ENCODE data around the gene IGSF3.

IGSF3 gene

DNA sequence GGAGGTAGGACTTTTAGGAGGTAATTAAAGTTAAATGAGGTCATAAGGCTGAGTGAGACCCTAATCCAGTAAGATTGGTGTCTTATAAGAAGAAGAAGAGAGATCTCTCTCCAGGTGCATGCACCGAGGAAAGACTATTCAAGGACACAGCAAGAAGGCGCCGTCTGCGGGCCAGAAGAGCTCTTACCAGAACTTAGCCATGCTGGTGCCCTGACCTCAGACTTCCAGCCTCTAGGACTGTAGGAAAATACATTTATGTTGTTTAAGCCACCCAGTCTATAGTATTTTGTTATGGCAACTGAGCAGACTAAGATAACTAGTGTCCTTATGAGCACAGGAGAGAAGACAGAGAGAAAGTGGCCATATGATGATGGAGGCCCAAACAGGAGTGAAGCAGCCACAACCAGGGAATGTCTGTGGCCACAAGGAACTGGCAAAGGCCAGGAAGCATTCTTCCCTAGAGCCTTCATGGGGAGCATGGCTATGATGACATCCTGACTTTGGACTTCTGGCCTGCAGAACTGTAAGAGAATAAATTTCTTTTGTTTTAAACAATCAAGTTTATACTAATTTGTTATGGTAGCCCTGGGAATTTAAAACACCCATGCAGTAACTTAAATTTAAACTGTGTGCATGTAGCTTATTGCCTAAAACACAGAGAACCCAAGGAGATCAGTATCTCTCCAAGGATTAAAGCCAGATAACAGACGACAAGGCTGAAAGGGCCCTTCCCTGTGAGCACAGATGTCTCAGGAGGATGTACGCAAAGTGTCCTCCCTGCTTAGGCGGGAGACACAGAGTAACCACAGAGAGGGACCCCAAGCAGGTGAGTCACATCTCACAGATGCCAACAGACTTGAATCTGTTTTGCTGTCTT is 86.8 kb downstream of the IGSF3 start:
- Histone ChIP-seq H3K4me3 (replicated peaks; ENCODE audit: insufficient read depth, low read length) (no peak overlapping the region), H3K27me3 (ENCODE audit: insufficient read depth, poor library complexity, severe bottlenecking) (no peaks in the 10 kb centered on the region)
- TF ChIP-seq, protein P1, sequence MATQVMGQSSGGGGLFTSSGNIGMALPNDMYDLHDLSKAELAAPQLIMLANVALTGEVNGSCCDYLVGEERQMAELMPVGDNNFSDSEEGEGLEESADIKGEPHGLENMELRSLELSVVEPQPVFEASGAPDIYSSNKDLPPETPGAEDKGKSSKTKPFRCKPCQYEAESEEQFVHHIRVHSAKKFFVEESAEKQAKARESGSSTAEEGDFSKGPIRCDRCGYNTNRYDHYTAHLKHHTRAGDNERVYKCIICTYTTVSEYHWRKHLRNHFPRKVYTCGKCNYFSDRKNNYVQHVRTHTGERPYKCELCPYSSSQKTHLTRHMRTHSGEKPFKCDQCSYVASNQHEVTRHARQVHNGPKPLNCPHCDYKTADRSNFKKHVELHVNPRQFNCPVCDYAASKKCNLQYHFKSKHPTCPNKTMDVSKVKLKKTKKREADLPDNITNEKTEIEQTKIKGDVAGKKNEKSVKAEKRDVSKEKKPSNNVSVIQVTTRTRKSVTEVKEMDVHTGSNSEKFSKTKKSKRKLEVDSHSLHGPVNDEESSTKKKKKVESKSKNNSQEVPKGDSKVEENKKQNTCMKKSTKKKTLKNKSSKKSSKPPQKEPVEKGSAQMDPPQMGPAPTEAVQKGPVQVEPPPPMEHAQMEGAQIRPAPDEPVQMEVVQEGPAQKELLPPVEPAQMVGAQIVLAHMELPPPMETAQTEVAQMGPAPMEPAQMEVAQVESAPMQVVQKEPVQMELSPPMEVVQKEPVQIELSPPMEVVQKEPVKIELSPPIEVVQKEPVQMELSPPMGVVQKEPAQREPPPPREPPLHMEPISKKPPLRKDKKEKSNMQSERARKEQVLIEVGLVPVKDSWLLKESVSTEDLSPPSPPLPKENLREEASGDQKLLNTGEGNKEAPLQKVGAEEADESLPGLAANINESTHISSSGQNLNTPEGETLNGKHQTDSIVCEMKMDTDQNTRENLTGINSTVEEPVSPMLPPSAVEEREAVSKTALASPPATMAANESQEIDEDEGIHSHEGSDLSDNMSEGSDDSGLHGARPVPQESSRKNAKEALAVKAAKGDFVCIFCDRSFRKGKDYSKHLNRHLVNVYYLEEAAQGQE (IDR thresholded peaks at IDR 0.05; ENCODE audit: insufficient replicate concordance, low read depth): no peak
- TF ChIP-seq SPI1 (IDR thresholded peaks at IDR 0.05; ENCODE audit: borderline replicate concordance, low read depth) (no peak), GABPA (IDR thresholded peaks at IDR 0.05; ENCODE audit: low read depth) (no peak), POLR2AphosphoS5 (IDR thresholded peaks at IDR 0.05; ENCODE audit: low read depth) (no peak)
- TF ChIP-seq, protein P2, sequence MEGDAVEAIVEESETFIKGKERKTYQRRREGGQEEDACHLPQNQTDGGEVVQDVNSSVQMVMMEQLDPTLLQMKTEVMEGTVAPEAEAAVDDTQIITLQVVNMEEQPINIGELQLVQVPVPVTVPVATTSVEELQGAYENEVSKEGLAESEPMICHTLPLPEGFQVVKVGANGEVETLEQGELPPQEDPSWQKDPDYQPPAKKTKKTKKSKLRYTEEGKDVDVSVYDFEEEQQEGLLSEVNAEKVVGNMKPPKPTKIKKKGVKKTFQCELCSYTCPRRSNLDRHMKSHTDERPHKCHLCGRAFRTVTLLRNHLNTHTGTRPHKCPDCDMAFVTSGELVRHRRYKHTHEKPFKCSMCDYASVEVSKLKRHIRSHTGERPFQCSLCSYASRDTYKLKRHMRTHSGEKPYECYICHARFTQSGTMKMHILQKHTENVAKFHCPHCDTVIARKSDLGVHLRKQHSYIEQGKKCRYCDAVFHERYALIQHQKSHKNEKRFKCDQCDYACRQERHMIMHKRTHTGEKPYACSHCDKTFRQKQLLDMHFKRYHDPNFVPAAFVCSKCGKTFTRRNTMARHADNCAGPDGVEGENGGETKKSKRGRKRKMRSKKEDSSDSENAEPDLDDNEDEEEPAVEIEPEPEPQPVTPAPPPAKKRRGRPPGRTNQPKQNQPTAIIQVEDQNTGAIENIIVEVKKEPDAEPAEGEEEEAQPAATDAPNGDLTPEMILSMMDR (IDR thresholded peaks at IDR 0.05; ENCODE audit: insufficient read depth, low read length): no peak

DNA sequence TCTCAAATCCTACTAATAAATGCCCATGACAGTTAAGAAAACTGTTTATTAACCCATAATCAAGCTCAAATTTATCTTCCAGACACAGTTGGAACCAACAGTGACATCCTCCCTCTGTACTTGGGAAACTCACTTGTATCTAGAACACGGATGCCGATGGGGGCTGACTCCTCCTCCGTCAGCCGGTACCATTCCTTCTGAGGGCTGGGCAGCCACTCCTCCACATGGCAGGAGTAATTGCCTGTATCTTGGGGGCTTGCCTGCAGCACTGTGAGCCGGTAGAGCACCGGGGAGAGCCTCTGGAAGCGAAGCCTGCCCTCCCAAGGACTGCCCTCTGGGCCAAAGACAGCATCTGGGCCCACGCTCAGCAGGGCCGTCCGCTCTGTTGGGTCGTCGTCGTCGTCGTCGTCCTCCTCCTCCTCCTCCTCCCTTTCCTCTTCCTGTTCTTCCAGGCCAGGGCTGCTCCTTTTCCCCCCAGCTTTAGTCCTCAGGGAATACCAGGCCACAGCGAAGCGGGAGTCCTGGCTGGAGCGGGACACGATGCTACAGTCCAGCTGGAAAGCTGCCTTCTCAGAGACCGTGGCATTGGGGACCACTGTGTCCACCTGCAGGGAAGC is 88.2 kb downstream of the IGSF3 start:
- no peak overlapping the region for H3K27ac ChIP-seq (replicated peaks)
- TF ChIP-seq POLR2AphosphoS5 (IDR thresholded peaks at IDR 0.05; ENCODE audit: low read depth) (no peak), GABPA (IDR thresholded peaks at IDR 0.05; ENCODE audit: low read depth) (no peak), SPI1 (IDR thresholded peaks at IDR 0.05; ENCODE audit: borderline replicate concordance, low read depth) (no peak)
- TF ChIP-seq, protein P2 (IDR thresholded peaks at IDR 0.05; ENCODE audit: insufficient read depth, low read length): no peak
- TF ChIP-seq, protein P1 (IDR thresholded peaks at IDR 0.05; ENCODE audit: insufficient replicate concordance, low read depth): no peak

More for the DNA sequence above, 86.8 kb downstream of the IGSF3 start:
- no peak overlapping the region for H3K27ac ChIP-seq (replicated peaks)
- DNase-seq (ENCODE audit: low read depth in 1 of 2, low spot score in 1 of 2): no peak

DNA sequence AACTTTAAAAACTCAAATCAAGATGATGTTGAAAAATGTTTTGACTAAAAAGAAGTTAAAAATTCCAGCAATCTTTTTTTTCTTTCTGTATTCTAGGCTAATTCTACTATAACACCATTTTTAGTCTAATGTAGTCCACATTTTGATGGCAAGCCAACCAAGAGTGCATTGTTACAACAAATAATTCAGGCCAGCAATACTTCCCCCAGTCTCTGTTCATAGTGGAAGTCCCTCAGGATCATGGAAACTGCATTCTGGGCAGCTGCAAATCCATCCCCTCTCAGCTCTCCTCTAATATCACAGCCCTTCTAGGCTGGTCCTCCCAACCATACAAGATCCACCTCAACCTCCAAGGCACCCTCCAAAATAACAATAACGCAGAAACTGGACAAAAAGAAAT is 89.0 kb downstream of the IGSF3 start:
- Histone ChIP-seq H3K27me3 (ENCODE audit: insufficient read depth, poor library complexity, severe bottlenecking) (no peaks in the 10 kb centered on the region), H3K4me3 (replicated peaks; ENCODE audit: insufficient read depth, low read length) (no peak overlapping the region), H3K27ac (replicated peaks) (no peak overlapping the region)
- no peak for DNase-seq (ENCODE audit: low read depth in 1 of 2, low spot score in 1 of 2)
- TF ChIP-seq, protein P1 (IDR thresholded peaks at IDR 0.05; ENCODE audit: insufficient replicate concordance, low read depth): no peak
- no peak for TF ChIP-seq POLR2AphosphoS5 (IDR thresholded peaks at IDR 0.05; ENCODE audit: low read depth)
- TF ChIP-seq, protein P2 (IDR thresholded peaks at IDR 0.05; ENCODE audit: insufficient read depth, low read length): no peak
- TF ChIP-seq GABPA (IDR thresholded peaks at IDR 0.05; ENCODE audit: low read depth): no peak
- no peak for TF ChIP-seq SPI1 (IDR thresholded peaks at IDR 0.05; ENCODE audit: borderline replicate concordance, low read depth)

More for the DNA sequence above, 88.2 kb downstream of the IGSF3 start:
- no peak for DNase-seq (ENCODE audit: low read depth in 1 of 2, low spot score in 1 of 2)
- H3K27me3 ChIP-seq (ENCODE audit: insufficient read depth, poor library complexity, severe bottlenecking): no peaks in the 10 kb centered on the region
- H3K4me3 ChIP-seq (replicated peaks; ENCODE audit: insufficient read depth, low read length): no peak overlapping the region
